Karpas-422 (cell line): Measurements from ENCODE around the gene KRT1. TPM values are rescaled to one million over a fixed set of nuclear protein-coding genes. Genes with fewer than 3 reads are reported as not detected.

Experiments used
- DNase-seq: peaks from one replicate; pipeline ENCODE4 v3.0.0-alpha.2; 2015
- H2AFZ ChIP-seq: fragments of 200-600 bp; sonication (generic); 2 replicates; pipeline ENCODE4 v1.6.1; 2014; ENCODE audit warnings: antibody characterized with exemption, low read length, mixed read lengths
- H3K27ac ChIP-seq: fragments of 200-600 bp; sonication (generic); 2 replicates; pipeline ENCODE4 v1.5.1; 2014; ENCODE audit warnings: mild to moderate bottlenecking, low read length, moderate library complexity
- H3K27me3 ChIP-seq: fragments of 200-600 bp; sonication (generic); 2 replicates; pipeline ENCODE4 v1.6.1; 2014; ENCODE audit warnings: low read length, mixed read lengths
- H3K36me3 ChIP-seq: fragments of 200-600 bp; sonication (generic); 2 replicates; pipeline ENCODE4 v1.6.1; 2014; ENCODE audit warnings: low read length, mixed read lengths; ENCODE audit not compliant: insufficient read depth
- H3K4me1 ChIP-seq: fragments of 200-600 bp; sonication (generic); 2 replicates; pipeline ENCODE4 v1.6.1; 2014; ENCODE audit warnings: mild to moderate bottlenecking, low read length, mixed read lengths
- H3K4me2 ChIP-seq: fragments of 200-600 bp; sonication (generic); 2 replicates; pipeline ENCODE4 v1.6.1; 2014; ENCODE audit warnings: low read length, low read depth, mild to moderate bottlenecking; ENCODE audit not compliant: poor library complexity, severe bottlenecking
- H3K4me3 ChIP-seq: fragments of 200-600 bp; sonication (generic); 2 replicates; pipeline ENCODE4 v1.5.1; 2014; ENCODE audit warnings: mild to moderate bottlenecking, antibody characterized with exemption, low read length, mixed read lengths
- H3K79me2 ChIP-seq: fragments of 200-600 bp; sonication (generic); 2 replicates; pipeline ENCODE4 v1.6.1; 2014; ENCODE audit warnings: mild to moderate bottlenecking, low read length, mixed read lengths
- H3K9ac ChIP-seq: fragments of 200-600 bp; sonication (generic); 2 replicates; pipeline ENCODE4 v1.6.0; 2014; ENCODE audit warnings: low read length
- H3K9me2 ChIP-seq: fragments of 200-600 bp; sonication (generic), shearing (Covaris generic); replicated peaks from 2 replicates; pipeline ENCODE4 v1.6.0; 2014; ENCODE audit warnings: mild to moderate bottlenecking, low read length, moderate library complexity; ENCODE audit not compliant: insufficient read depth
- H3K9me3 ChIP-seq: fragments of 300-700, 200-600 bp; sonication (generic); 2 replicates; pipeline ENCODE4 v1.6.1; 2014; ENCODE audit warnings: low read length, mixed read lengths
- H4K20me1 ChIP-seq: fragments of 200-600 bp; sonication (generic); 2 replicates; pipeline ENCODE4 v1.6.1; 2014; ENCODE audit warnings: mild to moderate bottlenecking, antibody characterized with exemption, low read length, low read depth; ENCODE audit not compliant: insufficient read depth
- total RNA-seq: library from RNA; depleted of rRNA; stranded (reverse); fragments of >200 nt; shearing (Covaris generic); gene quantifications from 2 replicates; pipeline ENCODE4 v1.2.3, GENCODE V29; 2014; ENCODE audit warnings: low replicate concordance

KRT1 gene
- total RNA-seq, 1 experiment from 2014 or later = not detected

DNA sequence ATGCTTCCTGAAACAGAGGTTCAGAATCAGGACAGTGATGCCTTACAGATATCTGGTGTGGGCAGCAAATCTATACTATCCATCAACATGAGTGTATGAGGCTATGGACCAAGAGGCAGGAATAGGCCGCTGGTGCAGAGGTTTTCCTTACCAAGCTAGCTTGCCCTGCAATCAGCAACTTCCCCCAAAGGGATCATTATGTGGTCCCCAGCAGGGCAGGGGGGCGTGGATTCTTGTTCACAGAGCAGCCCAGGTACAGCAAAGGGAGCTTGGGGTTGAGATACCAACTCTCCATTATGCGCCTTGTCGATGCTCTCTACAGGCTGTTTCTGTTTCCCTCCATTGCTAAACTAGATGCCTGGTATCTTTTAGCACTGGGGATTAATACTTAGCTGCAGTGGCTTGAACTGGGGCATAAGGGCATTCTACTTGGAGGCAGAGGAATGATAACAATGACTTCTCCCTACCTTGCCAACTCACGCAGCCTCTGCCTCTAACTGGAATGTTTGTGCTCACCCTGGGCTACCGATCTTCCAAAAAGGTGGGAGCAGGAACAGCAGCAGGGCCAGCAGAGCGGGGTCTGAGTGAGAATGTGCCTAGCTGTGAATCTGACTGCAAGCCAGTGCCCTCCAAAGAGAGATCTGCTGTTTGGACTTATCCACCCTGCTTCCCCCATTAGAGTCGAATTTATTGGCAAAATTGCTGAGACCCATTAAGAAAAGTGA is 10.3 kb upstream of the KRT1 start:
- H3K27me3 ChIP-seq = no peaks in the 10 kb centered on the region
- no peaks in the 10 kb centered on the region for H3K9me2 ChIP-seq
- no peak overlapping the region for H3K27ac ChIP-seq
- H3K36me3 ChIP-seq = no peaks in the 10 kb centered on the region
- no peak for DNase-seq
- H4K20me1 ChIP-seq = no peaks in the 10 kb centered on the region
- no peak overlapping the region for H2AFZ ChIP-seq
- H3K9me3 ChIP-seq = no peaks in the 10 kb centered on the region
- H3K79me2 ChIP-seq = no peaks in the 10 kb centered on the region
- H3K4me1 ChIP-seq = no peaks in the 10 kb centered on the region
- H3K4me2 ChIP-seq = no peak overlapping the region
- no peak overlapping the region for H3K9ac ChIP-seq
- no peak overlapping the region for H3K4me3 ChIP-seq

DNA sequence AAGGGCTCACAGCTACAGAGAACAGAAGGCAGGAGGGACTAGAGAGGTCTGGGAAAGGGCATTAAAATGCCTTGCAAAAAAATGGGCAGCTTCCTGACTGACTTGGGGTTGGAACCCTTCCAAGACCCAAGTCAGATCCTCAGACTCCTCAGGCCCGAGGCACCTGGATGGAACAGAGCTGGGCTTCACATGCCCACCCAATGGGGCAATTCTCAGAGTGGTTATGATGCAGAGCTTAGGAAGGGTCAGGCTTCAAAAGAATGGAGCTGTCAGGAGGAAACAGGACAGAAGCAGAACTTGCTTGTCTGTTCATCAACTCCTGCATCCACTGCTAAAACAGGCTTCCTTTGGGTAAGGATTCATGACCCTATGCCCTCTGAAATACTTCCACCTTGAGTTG is 9.7 kb upstream of the KRT1 start:
- Histone ChIP-seq H3K9me3 (no peaks in the 10 kb centered on the region), H3K27ac (no peak overlapping the region), H2AFZ (no peak overlapping the region), H3K4me1 (no peaks in the 10 kb centered on the region), H3K79me2 (no peaks in the 10 kb centered on the region), H3K27me3 (no peaks in the 10 kb centered on the region), H3K4me2 (no peak overlapping the region), H3K36me3 (no peaks in the 10 kb centered on the region), H3K4me3 (no peak overlapping the region), H3K9ac (no peak overlapping the region), H4K20me1 (no peaks in the 10 kb centered on the region), H3K9me2 (no peaks in the 10 kb centered on the region)
- DNase-seq = no peak

DNA sequence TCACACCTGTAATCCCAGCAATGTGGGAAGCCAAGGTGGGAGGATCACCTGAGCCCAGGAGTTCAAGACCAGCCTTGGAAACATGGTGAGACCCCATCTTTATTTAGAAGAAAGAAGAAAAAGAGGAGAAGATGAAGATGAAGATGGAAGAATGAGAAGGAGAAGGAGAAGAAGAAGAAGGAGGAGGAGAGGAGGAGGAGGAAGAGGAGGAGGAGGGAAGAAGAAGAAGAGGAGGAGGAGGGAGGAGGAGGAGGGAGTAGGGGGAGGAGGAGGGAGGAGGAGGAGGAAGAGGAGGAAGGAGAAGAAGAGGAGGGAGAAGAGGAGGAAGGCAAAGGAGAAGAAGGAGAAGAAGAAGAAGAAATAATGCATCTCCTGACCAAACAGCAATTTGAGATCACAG is 9.0 kb upstream of the KRT1 start:
- H4K20me1 ChIP-seq = no peaks in the 10 kb centered on the region
- no peak for DNase-seq
- no peaks in the 10 kb centered on the region for H3K9me3 ChIP-seq
- H3K9ac ChIP-seq = no peak overlapping the region
- H3K36me3 ChIP-seq = no peaks in the 10 kb centered on the region
- no peak overlapping the region for H3K27ac ChIP-seq
- no peak overlapping the region for H2AFZ ChIP-seq
- no peak overlapping the region for H3K4me3 ChIP-seq
- H3K4me2 ChIP-seq = no peak overlapping the region
- H3K27me3 ChIP-seq = no peaks in the 10 kb centered on the region
- no peaks in the 10 kb centered on the region for H3K79me2 ChIP-seq
- H3K9me2 ChIP-seq = no peaks in the 10 kb centered on the region
- no peaks in the 10 kb centered on the region for H3K4me1 ChIP-seq

DNA sequence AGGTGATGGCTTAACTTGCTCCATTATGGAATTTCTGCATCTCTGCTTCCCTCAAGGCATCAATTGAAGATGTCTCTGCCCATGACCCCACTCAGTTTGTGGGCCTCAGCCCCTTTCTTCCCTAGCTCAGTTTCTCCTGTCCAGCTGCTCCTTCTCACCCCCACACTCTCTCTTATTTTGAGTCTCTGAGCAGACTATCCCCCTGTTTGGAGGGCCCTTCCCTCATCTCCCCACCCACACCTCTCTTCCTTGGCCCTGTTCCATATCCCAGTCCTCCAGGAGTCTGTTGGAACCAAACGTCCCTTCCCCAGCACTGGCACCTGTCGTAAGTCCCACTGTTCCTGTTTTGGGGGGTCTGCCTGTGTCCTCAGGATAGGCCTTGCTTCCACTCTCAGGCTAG is 8.3 kb upstream of the KRT1 start:
- Histone ChIP-seq H4K20me1 (no peaks in the 10 kb centered on the region), H3K27ac (no peak overlapping the region), H3K27me3 (no peaks in the 10 kb centered on the region), H3K4me1 (no peaks in the 10 kb centered on the region), H3K36me3 (no peaks in the 10 kb centered on the region), H3K9me2 (no peaks in the 10 kb centered on the region), H3K79me2 (no peaks in the 10 kb centered on the region), H3K9ac (no peak overlapping the region), H3K4me3 (no peak overlapping the region), H3K9me3 (no peaks in the 10 kb centered on the region), H2AFZ (no peak overlapping the region), H3K4me2 (no peak overlapping the region)
- no peak for DNase-seq

DNA sequence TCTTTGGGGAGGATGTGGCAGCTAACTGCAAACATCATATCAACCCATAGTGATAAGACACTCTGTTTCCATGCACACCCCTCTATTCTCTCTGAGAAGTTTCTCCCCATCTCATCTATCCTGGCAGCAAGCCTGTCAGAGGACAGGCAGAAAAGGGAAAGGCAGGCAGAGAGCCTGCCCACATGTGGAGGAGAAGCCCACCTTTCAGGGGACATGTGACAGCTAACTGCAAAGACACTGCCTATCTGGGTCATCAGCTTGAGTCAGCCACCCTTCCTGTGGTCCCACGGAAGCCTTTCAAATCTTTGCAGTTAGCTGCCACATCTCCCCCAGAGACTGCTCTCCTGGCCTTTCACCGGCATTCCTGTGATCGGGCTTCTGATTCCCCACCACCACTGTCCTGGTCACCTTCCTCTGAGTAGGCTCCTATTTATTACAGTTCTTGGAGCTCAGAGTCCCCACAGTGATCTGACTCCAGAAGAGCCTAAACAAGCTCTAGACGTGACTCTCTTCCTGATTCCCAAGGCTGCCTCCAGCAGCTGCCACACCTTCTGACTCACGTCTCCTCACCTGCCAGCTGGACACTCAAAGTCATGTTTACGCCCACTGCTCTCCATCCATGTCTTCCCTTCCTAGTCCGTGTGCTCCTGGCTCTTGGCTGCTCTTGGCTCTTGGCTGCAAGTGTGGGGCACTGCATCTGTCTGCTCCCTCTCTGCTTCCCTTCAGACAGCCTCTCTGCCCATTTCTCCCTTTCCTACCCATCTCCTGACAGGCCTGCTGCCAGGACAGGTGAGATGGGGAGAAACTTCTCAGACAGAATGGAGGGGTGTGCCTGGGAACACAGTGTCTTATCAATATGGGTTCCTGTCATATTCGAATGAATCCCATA is 7.5 kb upstream of the KRT1 start:
- Histone ChIP-seq H3K9me2 (no peaks in the 10 kb centered on the region), H3K4me2 (no peak overlapping the region)

DNA sequence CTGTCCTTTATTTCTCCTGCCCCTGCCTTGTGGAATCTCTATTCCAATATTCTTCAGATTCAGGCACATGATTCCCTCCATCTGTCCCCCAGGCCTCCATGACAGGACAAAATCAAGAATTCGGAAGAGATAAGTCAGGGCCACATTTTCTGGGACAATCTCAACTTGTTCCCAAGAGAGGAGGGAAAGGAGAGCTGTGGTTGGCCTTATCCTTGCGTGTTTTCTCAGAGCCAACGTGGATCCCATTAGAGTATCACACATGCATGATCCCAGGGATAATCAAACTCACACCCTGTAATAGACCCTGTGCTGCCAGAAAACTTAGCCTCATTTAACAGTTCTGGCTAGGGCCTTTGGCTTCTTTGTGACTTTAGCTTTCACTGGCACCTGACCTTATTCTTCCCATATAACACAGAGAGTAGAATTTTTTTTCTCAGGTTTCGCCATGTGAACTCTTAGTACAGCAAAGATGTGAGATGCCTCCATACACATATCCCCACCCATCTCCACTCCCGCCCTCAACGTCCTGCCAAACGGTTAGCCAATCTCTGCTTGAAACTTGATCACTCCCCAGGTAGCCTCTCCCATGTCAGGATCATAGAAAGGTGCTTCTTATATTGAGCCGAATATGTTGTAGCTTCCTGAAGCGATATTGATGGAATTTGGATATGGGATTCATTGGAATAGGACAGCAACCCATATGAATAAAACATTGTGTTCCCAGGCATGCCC is 6.7 kb upstream of the KRT1 start:
- H3K4me3 ChIP-seq = no peak overlapping the region
- no peaks in the 10 kb centered on the region for H3K27me3 ChIP-seq
- H3K4me1 ChIP-seq = no peaks in the 10 kb centered on the region
- no peak overlapping the region for H3K27ac ChIP-seq
- no peak for DNase-seq
- H3K4me2 ChIP-seq = no peak overlapping the region
- H4K20me1 ChIP-seq = no peaks in the 10 kb centered on the region
- H3K9ac ChIP-seq = no peak overlapping the region
- no peak overlapping the region for H2AFZ ChIP-seq
- H3K36me3 ChIP-seq = no peaks in the 10 kb centered on the region
- H3K9me2 ChIP-seq = no peaks in the 10 kb centered on the region
- no peaks in the 10 kb centered on the region for H3K9me3 ChIP-seq
- H3K79me2 ChIP-seq = no peaks in the 10 kb centered on the region

More for the DNA sequence above, 7.5 kb upstream of the KRT1 start:
- H4K20me1 ChIP-seq = no peaks in the 10 kb centered on the region
- no peak overlapping the region for H3K4me3 ChIP-seq
- H3K9ac ChIP-seq = no peak overlapping the region
- DNase-seq = no peak
- H3K36me3 ChIP-seq = no peaks in the 10 kb centered on the region
- H3K9me3 ChIP-seq = no peaks in the 10 kb centered on the region
- H3K4me1 ChIP-seq = no peaks in the 10 kb centered on the region
- H3K79me2 ChIP-seq = no peaks in the 10 kb centered on the region
- no peak overlapping the region for H3K27ac ChIP-seq
- H3K27me3 ChIP-seq = no peaks in the 10 kb centered on the region
- no peak overlapping the region for H2AFZ ChIP-seq

DNA sequence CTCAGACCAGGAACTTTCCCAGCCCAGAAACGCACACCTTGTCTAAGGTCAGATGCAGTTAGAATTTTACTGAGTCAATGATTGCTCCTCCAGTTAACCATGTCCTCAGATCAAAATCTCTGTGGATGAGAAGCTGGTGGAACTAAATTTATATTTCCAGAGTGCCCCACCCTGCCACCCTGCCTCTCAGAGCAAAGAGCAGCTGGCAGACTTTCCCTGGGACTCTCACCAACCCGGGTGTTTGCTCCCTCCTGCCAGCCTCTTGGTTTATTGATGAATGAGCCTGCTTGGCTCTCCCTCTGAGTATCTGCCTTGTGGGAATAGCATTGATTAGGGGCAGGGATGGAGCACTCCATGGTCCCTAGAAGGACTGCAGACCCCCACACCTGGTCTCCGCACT is 5.9 kb upstream of the KRT1 start:
- Histone ChIP-seq H3K79me2 (no peaks in the 10 kb centered on the region), H3K27me3 (no peaks in the 10 kb centered on the region), H4K20me1 (no peaks in the 10 kb centered on the region), H3K9me3 (no peaks in the 10 kb centered on the region), H3K36me3 (no peaks in the 10 kb centered on the region), H3K9me2 (no peaks in the 10 kb centered on the region), H3K27ac (no peak overlapping the region), H3K4me2 (no peak overlapping the region), H3K4me1 (no peaks in the 10 kb centered on the region), H3K4me3 (no peak overlapping the region), H2AFZ (no peak overlapping the region), H3K9ac (no peak overlapping the region)
- DNase-seq = no peak

DNA sequence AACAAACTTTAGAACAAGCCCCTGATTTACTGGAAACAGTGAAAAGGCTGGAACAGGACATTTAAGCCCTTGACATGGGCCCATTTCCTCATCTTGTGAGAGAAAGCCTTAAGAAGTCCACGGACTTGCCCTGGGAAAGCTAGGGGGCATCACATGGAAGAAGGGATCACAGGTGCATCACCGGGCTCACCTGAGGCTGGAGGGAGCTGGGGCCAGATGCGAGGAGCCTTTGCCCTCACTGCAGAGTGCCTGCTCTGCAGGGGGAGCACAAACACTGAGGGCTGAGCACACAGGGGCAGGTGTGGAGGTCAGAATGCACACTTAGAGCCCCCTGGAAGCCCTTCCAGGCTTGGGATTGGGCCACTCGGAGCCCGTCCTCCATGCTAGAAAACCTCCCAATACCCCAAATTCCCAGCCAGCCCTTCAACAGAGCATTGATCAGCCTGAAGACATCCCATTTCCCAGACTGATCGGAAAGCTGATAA is 5.2 kb upstream of the KRT1 start:
- Histone ChIP-seq H3K27ac (no peak overlapping the region), H3K79me2 (no peaks in the 10 kb centered on the region), H3K36me3 (no peaks in the 10 kb centered on the region), H3K4me2 (no peak overlapping the region), H4K20me1 (no peaks in the 10 kb centered on the region), H3K9ac (no peak overlapping the region), H3K4me3 (no peak overlapping the region), H3K9me2 (no peaks in the 10 kb centered on the region), H3K9me3 (no peaks in the 10 kb centered on the region), H3K4me1 (no peaks in the 10 kb centered on the region), H3K27me3 (no peaks in the 10 kb centered on the region), H2AFZ (no peak overlapping the region)
- DNase-seq = no peak
